Neural cell (in vitro differentiated cells): Measurements from ENCODE around the gene DDC. TPM values are rescaled to one million over a fixed set of nuclear protein-coding genes. Genes with fewer than 3 reads are reported as not detected.

Experiments
- H2AFZ ChIP-seq: fragments of 200-600, 300-800 bp; sonication (generic), shearing (Covaris generic); 2 replicates; pipeline ENCODE4 v1.6.0; 2014; ENCODE audit warnings: low read depth, mild to moderate bottlenecking, antibody characterized with exemption, low read length, moderate library complexity
- H3F3A ChIP-seq: fragments of 200-600 bp; shearing (Covaris generic); 2 replicates; pipeline ENCODE4 v1.6.1; 2016; ENCODE audit warnings: mild to moderate bottlenecking, moderate library complexity, mixed read lengths, antibody characterized with exemption, low read length; ENCODE audit not compliant: insufficient read depth, poor library complexity, severe bottlenecking
- H3K27ac ChIP-seq: fragments of 200-600, 300-800 bp; sonication (generic), shearing (Covaris generic); 2 replicates; pipeline ENCODE4 v1.5.1; 2014; ENCODE audit warnings: mild to moderate bottlenecking, low read length, moderate library complexity
- H3K27me3 ChIP-seq: fragments of 300-800, 200-600 bp; sonication (generic), shearing (Covaris generic); 2 replicates; pipeline ENCODE4 v1.6.0; 2014; ENCODE audit warnings: mild to moderate bottlenecking, low read depth, low read length, moderate library complexity; ENCODE audit not compliant: insufficient read depth
- H3K36me3 ChIP-seq: fragments of 300-800, 200-600 bp; sonication (generic), shearing (Covaris generic); 2 replicates; pipeline ENCODE4 v1.5.1; 2014; ENCODE audit warnings: mild to moderate bottlenecking, antibody characterized with exemption, low read length, moderate library complexity; ENCODE audit not compliant: insufficient read depth
- H3K4me2 ChIP-seq: fragments of 300-800, 200-600 bp; sonication (generic), shearing (Covaris generic); 2 replicates; pipeline ENCODE4 v1.6.0; 2014; ENCODE audit warnings: mild to moderate bottlenecking, low read length
- H3K4me3 ChIP-seq: fragments of 300-800, 200-600 bp; sonication (generic), shearing (Covaris generic); 2 replicates; pipeline ENCODE4 v1.5.1; 2014; ENCODE audit warnings: mild to moderate bottlenecking, low read length, moderate library complexity
- H3K79me2 ChIP-seq: fragments of 200-600 bp; shearing (Covaris generic); replicated peaks from 2 replicates; pipeline ENCODE4 v1.6.0; 2014; ENCODE audit warnings: mild to moderate bottlenecking, low read length, moderate library complexity; ENCODE audit not compliant: insufficient read depth
- H3K9ac ChIP-seq: fragments of 300-800, 200-600 bp; sonication (generic), shearing (Covaris generic); 2 replicates; pipeline ENCODE4 v1.6.1; 2016; ENCODE audit warnings: mild to moderate bottlenecking, low read length, mixed read lengths
- H3K9me2 ChIP-seq: fragments of 200-600 bp; shearing (Covaris generic); 2 replicates; pipeline ENCODE4 v1.6.1; 2016; ENCODE audit warnings: mild to moderate bottlenecking, low read length, mixed read lengths; ENCODE audit not compliant: insufficient read depth
- H3K9me3 ChIP-seq: fragments of 200-600, 300-800 bp; sonication (generic), shearing (Covaris generic); 2 replicates; pipeline ENCODE4 v1.6.1; 2016; ENCODE audit warnings: mild to moderate bottlenecking, mixed run types, low read length, moderate library complexity, mixed read lengths
- H4K20me1 ChIP-seq: fragments of 200-600 bp; shearing (Covaris generic); 2 replicates; pipeline ENCODE4 v1.6.1; 2016; ENCODE audit warnings: mild to moderate bottlenecking, mixed run types; ENCODE audit not compliant: insufficient read depth
- CTCF ChIP-seq: fragments of 450-650 bp; IDR thresholded peaks from 2 replicates; pipeline ENCODE4 v1.5.1; 2014; ENCODE audit warnings: antibody characterized with exemption, mild to moderate bottlenecking, moderate library complexity; ENCODE audit not compliant: poor library complexity, severe bottlenecking
- EP300 ChIP-seq: fragments of 450-650 bp; conservative IDR thresholded peaks from 2 replicates; pipeline ENCODE4 v1.6.1; 2014; ENCODE audit warnings: antibody characterized with exemption, mild to moderate bottlenecking, moderate library complexity; ENCODE audit not compliant: poor library complexity, severe bottlenecking
- EZH2 ChIP-seq: fragments of 200-600, 300-800 bp; shearing (Covaris generic), sonication (generic); IDR thresholded peaks from 2 replicates; pipeline ENCODE4 v1.6.1; 2014; ENCODE audit warnings: antibody characterized with exemption, low read length, borderline replicate concordance, mild to moderate bottlenecking; ENCODE audit not compliant: insufficient read depth, poor library complexity, severe bottlenecking
- MXI1 ChIP-seq: fragments of 450-650 bp; conservative IDR thresholded peaks from 2 replicates; pipeline ENCODE4 v1.6.1; 2014; ENCODE audit warnings: antibody characterized with exemption, mild to moderate bottlenecking; ENCODE audit not compliant: poor library complexity, severe bottlenecking
- POLR2AphosphoS5 ChIP-seq: IDR thresholded peaks from 2 replicates; pipeline ENCODE4 v1.6.1; 2012
- RAD21 ChIP-seq: fragments of 450-650 bp; conservative IDR thresholded peaks from 2 replicates; pipeline ENCODE4 v1.6.1; 2014; ENCODE audit warnings: antibody characterized with exemption, mild to moderate bottlenecking, moderate library complexity
- REST ChIP-seq: IDR thresholded peaks from 2 replicates; pipeline ENCODE4 v1.6.1; 2012; ENCODE audit warnings: borderline replicate concordance
- SMC3 ChIP-seq: fragments of 450-650 bp; conservative IDR thresholded peaks from 2 replicates; pipeline ENCODE4 v1.6.1; 2014; ENCODE audit warnings: antibody characterized with exemption, mild to moderate bottlenecking, moderate library complexity; ENCODE audit not compliant: poor library complexity
- TAF1 ChIP-seq: IDR thresholded peaks from 2 replicates; pipeline ENCODE4 v1.6.1; 2012; ENCODE audit warnings: low read depth
- polyA minus RNA-seq: library from RNA; depleted of rRNA, polyadenylated mRNA; stranded (reverse); fragments of >200 nt; gene quantifications from 2 replicates; pipeline ENCODE4 v1.2.3, GENCODE V29; 2014
- polyA plus RNA-seq: library from polyadenylated mRNA; depleted of rRNA; stranded (reverse); fragments of >200 nt; gene quantifications from 2 replicates; pipeline ENCODE4 v1.2.3, GENCODE V29; 2014

Gene DDC
- 42.9 and 57.2 TPM in 2 replicates for polyA plus RNA-seq
- polyA minus RNA-seq = 32.6 and 43.6 TPM in 2 replicates

- Histone ChIP-seq H3K9ac (no peak within 1 kb of the TSS), H2AFZ (no peak within 1 kb of the TSS), H3K9me2 (no peaks in the 10 kb centered on the region)
These were observed at the start of gene DDC for GRCh38 chr7:50564640-50565558. TSS of gene DDC (minus strand) at chr7:50565405. CDS start at chr7:50544085, 21,320 bp downstream.

More at GRCh38 chr7:50564640-50565558, at the start of gene DDC:
- Histone ChIP-seq H3K27me3 (no peaks in the 10 kb centered on the region), H3F3A (no peaks in the 10 kb centered on the region), H4K20me1 (no peaks in the 10 kb centered on the region), H3K36me3 (no peaks in the 10 kb centered on the region), H3K4me3 (no peak within 1 kb of the TSS), H3K4me2 (no peak within 1 kb of the TSS), H3K9me3 (no peaks in the 10 kb centered on the region), H3K79me2 (no peaks in the 10 kb centered on the region), H3K27ac (no peak within 1 kb of the TSS)
- TF ChIP-seq EZH2 = no peak
- no peak for TF ChIP-seq POLR2AphosphoS5
- no peak for TF ChIP-seq SMC3
- TF ChIP-seq EP300 = no peak
- TF ChIP-seq RAD21 = no peak
- TF ChIP-seq REST = no peak
- no peak for TF ChIP-seq TAF1
- TF ChIP-seq CTCF = no peak
- no peak for TF ChIP-seq MXI1
